ENCODE data around the gene TMEM63A.
"Not testable (repeated sequence)": the region's sequence is repeated elsewhere in the genome, so short reads cannot be mapped to it uniquely, and the experiment has no call there.

Gene TMEM63A

GRCh38 chr1:225816643-225817538 is 65.3 kb downstream of the TMEM63A start:
- DNase-seq = no peak

- peak; percentile 67 for DNase-seq
Observed at GRCh38 chr1:225815526-225816178, 66.5 kb downstream of the TMEM63A start.

- DNase-seq = not testable (repeated sequence)
Observed at GRCh38 chr1:225815090-225815489, 67.1 kb downstream of the TMEM63A start.

- DNase-seq = no peak
Observed at GRCh38 chr1:225814381-225814780, 67.8 kb downstream of the TMEM63A start.

- DNase-seq = no peak
Observed at GRCh38 chr1:225813214-225813964, 68.8 kb downstream of the TMEM63A start.

- no peak for DNase-seq
Observed at GRCh38 chr1:225812488-225813213, 69.5 kb downstream of the TMEM63A start.

GRCh38 chr1:225811622-225812487 is 70.3 kb downstream of the TMEM63A start:
- DNase-seq = no peak

- not testable (repeated sequence) for DNase-seq
Observed at GRCh38 chr1:225810579-225811538, 71.3 kb downstream of the TMEM63A start.

GRCh38 chr1:225809842-225810578 is 72.2 kb downstream of the TMEM63A start, which contains the start of gene EPHX1:
Gene EPHX1, plus strand, starts transcription at chr1:225810124. Its CDS starts 18,606 bp downstream, at chr1:225828730.
- no peak for DNase-seq

- DNase-seq = no peak
Observed at GRCh38 chr1:225808136-225808535, 74.0 kb downstream of the TMEM63A start.

- DNase-seq = not testable (repeated sequence)
Observed at GRCh38 chr1:225806736-225807135, 75.4 kb downstream of the TMEM63A start.

- DNase-seq = no peak
Observed at GRCh38 chr1:225806249-225806648, 75.9 kb downstream of the TMEM63A start.

GRCh38 chr1:225801146-225801545 is 81.0 kb downstream of the TMEM63A start:
- not testable (repeated sequence) for DNase-seq

- not testable (repeated sequence) for DNase-seq
Observed at GRCh38 chr1:225796097-225796496, 86.1 kb downstream of the TMEM63A start.
